GM12873 (cell line): ENCODE data around the gene FAM98C.

Source experiments
- CTCF ChIP-seq: IDR thresholded peaks from 2 replicates; pipeline ENCODE4 v1.5.1; 2012; ENCODE audit warnings: low read depth, mild to moderate bottlenecking, moderate library complexity, low read length, control low read depth; ENCODE audit not compliant: insufficient read depth; ENCODE audit errors: missing control alignments

FAM98C gene

GRCh38 chr19:38417544-38418506 lies 14.9 kb downstream of the FAM98C start:
- TF ChIP-seq CTCF, result no peak

- no peak for TF ChIP-seq CTCF
Observed at GRCh38 chr19:38420935-38421334, 18.0 kb downstream of the FAM98C start.

GRCh38 chr19:38421856-38422255 lies 19.0 kb downstream of the FAM98C start:
- TF ChIP-seq CTCF, result no peak

- TF ChIP-seq CTCF, result no peak
Observed at GRCh38 chr19:38422438-38422837, 19.5 kb downstream of the FAM98C start.

GRCh38 chr19:38424272-38424671 lies 21.4 kb downstream of the FAM98C start:
- no peak for TF ChIP-seq CTCF

GRCh38 chr19:38425222-38425809 lies 22.4 kb downstream of the FAM98C start:
- TF ChIP-seq CTCF, result no peak

- TF ChIP-seq CTCF, result no peak
Observed at GRCh38 chr19:38425810-38426466, 23.0 kb downstream of the FAM98C start, which contains the start of gene RASGRP4. Gene RASGRP4 (minus strand): TSS chr19:38426219. CDS start chr19:38426091, 128 bp downstream.
